GM12872 (cell line): ENCODE data around the gene TPX2.

ENCODE experiments used
- TF ChIP-seq, protein P1 (sequence below): IDR thresholded peaks from 3 replicates; pipeline ENCODE4 v1.5.1; 2011; ENCODE audit warnings: low read depth, mild to moderate bottlenecking, low read length, moderate library complexity; ENCODE audit not compliant: insufficient read depth

The TPX2 gene

DNA sequence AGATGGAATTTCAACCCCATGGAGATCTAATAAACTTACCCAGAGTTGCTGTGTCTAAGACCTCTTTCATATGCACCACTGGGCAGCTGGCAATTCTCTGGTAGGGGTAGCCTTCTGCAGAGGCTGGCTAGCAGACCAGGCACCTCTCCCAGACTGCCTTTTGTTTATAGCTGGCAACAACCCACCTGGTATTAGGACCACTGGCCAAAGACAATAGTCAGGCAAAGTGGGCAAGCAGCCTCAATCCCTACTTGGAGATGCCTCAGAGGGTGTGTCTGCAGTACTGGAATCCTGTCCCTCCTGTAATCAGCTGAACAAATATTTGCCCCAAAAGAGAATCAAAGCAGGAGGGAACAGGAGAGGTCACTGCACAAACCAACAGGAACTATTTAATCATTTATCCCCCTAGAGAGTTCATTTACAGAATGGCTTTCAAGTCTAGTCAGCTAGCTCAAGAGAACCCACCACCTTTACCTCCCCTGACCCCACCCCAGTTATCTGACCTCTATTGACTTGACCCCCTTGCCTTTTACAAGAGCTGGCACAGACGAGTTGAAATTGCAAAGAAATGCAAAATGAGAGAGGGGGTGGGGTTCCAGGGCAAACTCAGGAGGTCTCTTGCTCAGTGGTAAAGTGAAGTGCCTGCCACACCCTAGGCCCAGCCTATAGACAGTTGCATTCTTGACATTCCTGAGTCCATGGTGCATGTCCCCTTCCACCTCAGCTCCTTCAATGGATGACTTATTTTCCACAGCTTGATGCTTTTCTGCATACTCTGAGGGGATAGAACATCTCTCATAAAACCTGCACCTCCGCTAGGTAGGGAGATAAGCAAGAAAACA is 19.2 kb upstream of the TPX2 start:
- TF ChIP-seq, protein P1, sequence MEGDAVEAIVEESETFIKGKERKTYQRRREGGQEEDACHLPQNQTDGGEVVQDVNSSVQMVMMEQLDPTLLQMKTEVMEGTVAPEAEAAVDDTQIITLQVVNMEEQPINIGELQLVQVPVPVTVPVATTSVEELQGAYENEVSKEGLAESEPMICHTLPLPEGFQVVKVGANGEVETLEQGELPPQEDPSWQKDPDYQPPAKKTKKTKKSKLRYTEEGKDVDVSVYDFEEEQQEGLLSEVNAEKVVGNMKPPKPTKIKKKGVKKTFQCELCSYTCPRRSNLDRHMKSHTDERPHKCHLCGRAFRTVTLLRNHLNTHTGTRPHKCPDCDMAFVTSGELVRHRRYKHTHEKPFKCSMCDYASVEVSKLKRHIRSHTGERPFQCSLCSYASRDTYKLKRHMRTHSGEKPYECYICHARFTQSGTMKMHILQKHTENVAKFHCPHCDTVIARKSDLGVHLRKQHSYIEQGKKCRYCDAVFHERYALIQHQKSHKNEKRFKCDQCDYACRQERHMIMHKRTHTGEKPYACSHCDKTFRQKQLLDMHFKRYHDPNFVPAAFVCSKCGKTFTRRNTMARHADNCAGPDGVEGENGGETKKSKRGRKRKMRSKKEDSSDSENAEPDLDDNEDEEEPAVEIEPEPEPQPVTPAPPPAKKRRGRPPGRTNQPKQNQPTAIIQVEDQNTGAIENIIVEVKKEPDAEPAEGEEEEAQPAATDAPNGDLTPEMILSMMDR, result no peak

DNA sequence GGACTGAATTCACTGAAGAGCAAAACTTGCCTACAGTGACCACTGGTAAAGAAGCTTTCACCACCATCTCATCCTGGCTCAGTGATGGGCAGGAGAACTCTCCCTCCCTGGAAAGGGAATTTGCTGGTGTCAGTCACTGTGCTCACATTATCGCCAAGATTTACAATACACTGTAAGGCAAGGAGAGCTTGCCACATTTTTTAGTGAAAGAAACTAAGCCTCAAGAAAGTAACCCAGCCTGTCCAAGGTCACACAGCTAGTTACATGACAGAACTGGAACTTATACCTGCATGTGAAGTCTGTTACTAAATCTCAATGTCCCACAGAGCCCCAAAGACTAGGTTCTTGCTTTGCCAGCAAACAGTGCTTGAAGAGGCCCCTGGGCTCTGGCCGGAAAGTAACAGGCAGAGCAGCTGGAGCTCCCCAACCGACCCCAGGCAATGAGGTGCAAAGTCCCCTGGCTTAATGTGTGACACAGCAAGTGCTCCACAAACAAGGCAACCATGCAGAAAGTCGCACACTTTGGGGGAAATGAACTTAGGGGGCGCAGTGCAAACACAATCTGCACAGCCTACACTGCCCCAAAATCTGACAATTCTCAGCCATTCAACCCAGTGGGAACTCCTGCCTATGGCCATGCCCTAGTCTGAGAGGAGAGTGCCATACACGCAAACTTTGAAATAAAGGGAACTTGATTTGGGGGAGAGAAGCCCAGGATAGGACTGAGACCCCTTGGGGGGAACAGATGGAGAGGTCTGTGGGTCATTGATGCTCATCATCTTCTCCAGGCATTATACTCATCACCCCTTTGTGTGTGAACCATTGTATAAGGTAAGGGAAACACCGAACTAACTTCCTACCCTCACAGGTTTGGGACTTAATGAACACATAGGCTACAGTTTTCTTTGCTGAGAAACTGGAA is 18.3 kb upstream of the TPX2 start:
- TF ChIP-seq, protein P1, result peak; percentile 54; the same call in 2 of the 3 replicates

DNA sequence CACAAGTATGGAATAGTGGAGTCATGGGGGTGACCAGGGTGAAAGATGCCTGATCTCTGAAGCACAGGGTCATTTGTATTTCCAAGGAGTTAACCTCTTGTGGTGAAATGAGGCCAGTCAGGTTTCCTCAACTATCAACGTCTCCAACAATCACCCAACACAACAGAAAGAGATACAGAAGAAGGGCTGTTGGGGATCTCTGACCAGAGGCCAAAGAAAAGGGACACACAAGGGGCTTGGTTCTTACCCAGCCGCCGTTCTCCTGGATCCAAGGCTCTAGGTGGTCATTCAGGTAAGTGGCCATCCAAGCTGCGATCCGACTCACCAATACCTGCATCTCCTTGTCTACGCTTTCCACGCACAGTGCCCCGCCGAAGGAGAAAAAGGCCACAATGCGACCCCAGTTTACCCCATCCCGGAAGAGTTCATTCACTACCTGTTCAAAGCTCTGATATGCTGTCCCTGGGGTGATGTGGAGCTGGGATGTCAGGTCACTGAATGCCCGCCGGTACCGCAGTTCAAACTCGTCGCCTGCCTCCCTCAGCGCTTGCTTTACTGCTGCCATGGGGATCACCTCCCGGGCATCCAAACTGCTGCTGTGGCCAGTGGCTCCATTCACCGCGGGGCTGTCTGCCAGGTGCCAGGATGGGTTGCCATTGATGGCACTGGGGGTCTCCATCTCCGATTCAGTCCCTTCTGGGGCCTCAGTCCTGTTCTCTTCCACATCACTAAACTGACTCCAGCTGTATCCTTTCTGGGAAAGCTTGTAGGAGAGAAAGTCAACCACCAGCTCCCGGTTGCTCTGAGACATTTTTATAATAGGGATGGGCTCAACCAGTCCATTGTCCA is 17.5 kb upstream of the TPX2 start:
- TF ChIP-seq, protein P1, result no peak

DNA sequence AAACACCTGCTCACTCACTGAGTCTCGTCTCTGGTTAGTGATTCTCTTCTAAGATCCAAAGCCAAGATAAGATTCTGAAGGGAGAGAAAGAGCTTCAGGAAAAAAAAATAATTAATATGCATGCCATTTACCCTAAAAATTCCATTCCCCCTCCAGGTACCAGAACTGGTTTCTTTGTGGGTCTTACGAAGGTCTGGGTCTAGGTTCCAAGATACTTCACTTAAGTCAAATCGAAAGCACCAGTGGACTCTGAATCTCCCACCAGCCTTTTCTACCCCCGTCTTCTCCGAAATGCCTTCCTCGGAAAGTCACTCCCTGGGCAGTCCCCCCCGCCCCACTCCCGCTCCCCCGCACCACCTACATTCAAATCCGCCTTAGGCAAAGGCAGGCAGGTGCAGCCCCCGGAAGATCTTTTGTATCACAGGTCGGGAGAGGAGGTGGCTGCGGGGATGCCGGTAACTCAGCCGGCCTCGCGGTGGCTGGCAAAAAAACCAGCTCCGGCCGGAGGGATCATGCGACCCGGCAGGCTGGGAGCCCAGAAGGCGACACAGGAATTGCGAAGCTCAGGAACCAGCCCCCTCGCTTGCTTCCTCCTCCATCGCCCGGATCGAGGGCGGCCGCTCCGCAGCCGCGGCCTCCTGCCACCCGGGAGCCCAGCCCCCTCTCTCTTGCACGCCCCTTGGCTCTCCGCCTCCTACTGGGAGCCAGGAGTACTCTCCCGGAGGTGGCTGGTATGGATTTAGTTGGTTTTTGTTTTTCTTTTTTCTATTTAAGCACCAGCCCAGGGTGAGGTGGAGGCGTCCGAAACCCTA is 16.6 kb upstream of the TPX2 start, which contains the start of gene BCL2L1:
Gene BCL2L1, minus strand, starts transcription at position 612 of the 812 bp plus-strand sequence. CDS start 650 bp downstream, outside the sequence.
- TF ChIP-seq, protein P1, result peak; percentile 67

DNA sequence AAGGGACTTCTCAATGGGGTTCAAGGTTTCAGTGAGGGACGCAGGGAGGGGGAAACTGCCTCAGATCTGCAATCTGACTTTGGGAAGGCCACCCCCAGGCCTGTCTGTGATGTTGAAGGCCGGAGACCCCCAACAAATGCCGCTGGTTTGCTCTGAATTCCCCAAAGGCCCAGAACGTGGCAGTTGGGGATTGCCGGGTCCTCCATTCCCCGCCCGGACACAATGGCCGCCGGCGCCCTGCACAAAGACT is 16.1 kb upstream of the TPX2 start:
- TF ChIP-seq, protein P1, result no peak

DNA sequence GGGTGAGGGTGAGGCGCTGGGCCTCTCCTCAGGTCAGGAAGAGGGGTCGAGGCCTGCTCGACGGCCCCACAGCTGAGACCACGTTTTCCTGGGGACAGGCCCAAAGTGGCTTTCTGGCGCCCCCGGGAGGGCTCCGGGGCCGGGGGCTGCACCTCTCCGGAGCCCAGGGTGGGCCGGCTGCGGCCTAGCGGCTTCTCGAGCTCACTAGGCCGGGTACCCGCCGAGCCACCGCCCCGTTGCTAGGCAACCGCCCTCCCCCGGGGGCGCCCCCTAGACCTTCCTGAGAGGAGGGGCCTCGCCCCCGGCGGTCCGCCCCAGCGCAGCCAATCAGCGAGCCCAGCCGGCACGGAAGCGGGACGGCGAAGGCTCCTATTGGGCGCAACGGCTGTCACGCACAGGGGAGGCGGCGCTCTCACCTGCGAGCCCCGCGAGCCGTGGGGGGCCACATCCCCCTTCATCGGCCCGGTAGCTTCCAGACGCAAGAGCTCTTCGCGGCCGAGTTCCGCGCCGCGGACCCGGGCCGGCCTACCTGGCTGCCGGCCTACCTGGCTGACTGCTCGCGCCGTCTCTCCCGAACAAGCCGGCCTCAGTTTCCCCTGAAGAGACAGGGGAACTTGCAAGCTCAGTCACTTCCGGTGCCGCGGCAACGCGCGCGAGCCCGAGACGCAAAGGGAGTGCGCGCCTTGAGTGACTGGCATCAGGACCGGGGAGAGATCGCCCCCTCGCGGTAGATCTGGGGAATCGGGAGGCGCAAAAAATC is 15.6 kb upstream of the TPX2 start:
- TF ChIP-seq, protein P1, result peak; percentile 87
